NT2/D1 (cell line): ENCODE measurements around the gene HELB.

Experiments
- DNase-seq: peaks from one replicate; pipeline ENCODE4 v3.0.0-alpha.2; 2011; ENCODE audit warnings: low read depth, low spot score
- H3K27me3 ChIP-seq: 2 replicates; pipeline ENCODE4 v1.6.0; 2011; ENCODE audit warnings: mild to moderate bottlenecking; ENCODE audit not compliant: insufficient read length, insufficient read depth
- H3K36me3 ChIP-seq: 2 replicates; pipeline ENCODE4 v1.6.1; 2011; ENCODE audit warnings: mild to moderate bottlenecking, low read length, mixed read lengths; ENCODE audit not compliant: insufficient read depth, insufficient read length
- H3K4me1 ChIP-seq: 2 replicates; pipeline ENCODE4 v1.5.1; 2011; ENCODE audit not compliant: insufficient read depth, insufficient read length
- H3K4me3 ChIP-seq: 2 replicates; pipeline ENCODE4 v1.5.1; 2011; ENCODE audit warnings: low read depth; ENCODE audit not compliant: insufficient read length
- H3K9ac ChIP-seq: 2 replicates; pipeline ENCODE4 v1.6.0; 2011; ENCODE audit warnings: low read depth; ENCODE audit not compliant: insufficient read length
- H3K9me3 ChIP-seq: 2 replicates; pipeline ENCODE4 v1.5.1; 2011; ENCODE audit warnings: mild to moderate bottlenecking, low read length; ENCODE audit not compliant: insufficient read depth
- SUZ12 ChIP-seq: IDR thresholded peaks from 2 replicates; pipeline ENCODE4 v1.6.1; 2011; ENCODE audit not compliant: insufficient read length, insufficient read depth; ENCODE audit errors: extremely low read depth
- YY1 ChIP-seq: IDR thresholded peaks from 2 replicates; pipeline ENCODE4 v1.6.1; 2011; ENCODE audit not compliant: insufficient read length, insufficient read depth
- ZNF274 ChIP-seq: IDR thresholded peaks from 2 replicates; pipeline ENCODE4 v1.6.1; 2011; ENCODE audit warnings: mild to moderate bottlenecking, low read depth, low read length

The HELB gene

DNA sequence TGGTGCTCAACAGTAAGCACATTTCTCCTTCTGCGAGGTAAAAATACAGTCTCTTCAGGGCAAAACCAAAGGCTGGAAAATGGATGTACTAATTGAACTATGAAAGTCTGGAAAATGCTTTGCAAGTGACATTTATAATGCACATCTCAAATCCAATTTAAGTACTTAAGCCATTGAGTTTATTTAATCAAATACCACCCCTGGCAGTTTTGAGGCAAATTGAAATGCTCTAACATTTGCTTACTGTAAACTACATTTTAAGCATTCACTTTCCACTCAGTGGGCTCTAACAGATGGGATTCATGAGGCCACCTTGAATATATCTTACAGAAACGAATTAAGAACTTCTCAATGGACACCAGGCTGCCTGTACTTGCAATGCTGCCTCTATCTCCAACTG lies 69.7 kb downstream of the HELB start:
- Histone ChIP-seq H3K4me1 (no peaks in the 10 kb centered on the region), H3K4me3 (no peak overlapping the region), H3K9me3 (no peaks in the 10 kb centered on the region), H3K9ac (no peak overlapping the region), H3K36me3 (no peaks in the 10 kb centered on the region), H3K27me3 (no peaks in the 10 kb centered on the region)
- no peak for DNase-seq
- TF ChIP-seq ZNF274 (no peak), YY1 (no peak), SUZ12 (no peak)

DNA sequence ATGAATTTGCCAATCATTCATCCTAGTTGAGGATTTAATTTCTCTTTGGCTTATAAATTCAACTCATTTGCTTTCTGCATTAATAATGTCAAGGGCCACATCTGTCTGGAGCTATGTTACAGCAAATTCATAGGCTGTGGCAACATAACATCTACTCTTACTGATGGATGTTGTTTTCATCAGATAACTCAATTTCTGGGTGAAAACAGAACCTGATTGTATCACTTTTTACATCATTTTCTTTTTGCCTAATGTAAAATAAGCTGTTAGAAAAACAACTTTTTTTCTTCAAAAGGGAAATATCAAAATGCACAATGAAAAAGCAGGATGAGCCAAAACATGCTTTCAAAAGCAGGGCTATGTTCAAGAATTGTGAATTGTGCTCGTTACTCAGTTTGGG lies 73.3 kb downstream of the HELB start:
- no peaks in the 10 kb centered on the region for H3K27me3 ChIP-seq
- DNase-seq: no peak
- TF ChIP-seq SUZ12: no peak
- TF ChIP-seq ZNF274: no peak
- no peak for TF ChIP-seq YY1
- no peaks in the 10 kb centered on the region for H3K4me1 ChIP-seq
- H3K4me3 ChIP-seq: no peak overlapping the region
- no peaks in the 10 kb centered on the region for H3K9me3 ChIP-seq
- no peak overlapping the region for H3K9ac ChIP-seq
- no peaks in the 10 kb centered on the region for H3K36me3 ChIP-seq

DNA sequence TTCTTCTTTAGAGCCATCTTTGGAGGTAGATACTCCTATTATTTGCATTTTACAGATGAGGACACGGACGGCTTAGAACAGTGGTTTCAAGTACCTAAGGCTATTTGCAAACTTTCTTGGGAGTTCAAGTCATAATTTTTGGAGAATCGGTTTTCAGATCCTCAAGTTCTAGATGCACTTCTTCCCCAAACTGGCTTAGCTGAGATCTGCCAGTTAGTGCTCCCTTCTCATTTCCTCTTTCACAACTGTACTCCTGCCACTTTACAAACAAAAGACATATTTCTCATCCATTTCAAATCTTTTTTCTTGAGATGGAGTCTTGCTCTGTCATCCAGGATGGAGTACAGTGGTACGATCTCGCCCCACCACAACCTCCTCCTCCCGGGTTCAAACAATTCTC lies 77.3 kb downstream of the HELB start:
- no peaks in the 10 kb centered on the region for H3K4me1 ChIP-seq
- no peak overlapping the region for H3K4me3 ChIP-seq
- H3K9me3 ChIP-seq: no peaks in the 10 kb centered on the region
- no peaks in the 10 kb centered on the region for H3K27me3 ChIP-seq
- TF ChIP-seq SUZ12 (no peak), ZNF274 (no peak), YY1 (no peak)
- H3K36me3 ChIP-seq: no peaks in the 10 kb centered on the region
- no peak for DNase-seq
- H3K9ac ChIP-seq: no peak overlapping the region

DNA sequence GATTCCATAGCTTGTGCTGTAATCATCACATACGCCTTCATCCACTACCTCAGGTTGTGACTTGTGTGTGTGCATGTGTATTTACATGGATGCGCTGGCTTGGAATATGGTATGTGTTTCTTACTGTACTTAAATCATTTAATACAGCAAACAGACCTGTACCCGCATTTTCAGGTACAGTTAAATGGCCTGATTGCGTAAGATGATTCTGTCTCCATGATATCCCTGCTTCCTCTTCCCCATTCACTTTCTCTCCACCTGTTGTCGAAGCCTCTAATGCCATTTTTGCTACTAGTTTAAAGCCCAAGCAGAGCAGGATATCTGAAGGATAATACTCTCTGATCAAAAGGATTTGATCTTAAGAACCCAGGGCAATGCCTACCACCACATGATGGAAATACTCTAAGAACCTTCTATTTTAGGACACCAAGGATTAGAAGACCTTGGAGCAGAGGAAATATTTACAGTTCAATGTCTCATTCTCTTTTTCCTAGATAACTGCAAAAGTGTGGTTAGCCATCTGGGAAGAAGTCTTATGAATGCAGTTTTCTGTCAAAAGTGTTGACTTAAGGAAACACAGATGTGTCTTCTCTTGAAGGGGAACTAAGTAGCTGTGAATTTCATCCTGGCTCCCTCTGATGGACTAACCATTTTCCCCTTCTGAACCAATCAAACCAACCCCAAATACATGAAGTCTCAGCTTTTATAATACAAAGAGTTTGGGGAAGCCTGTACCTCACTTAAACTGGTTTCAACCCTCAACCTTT lies 78.7 kb downstream of the HELB start:
- Histone ChIP-seq H3K9ac (no peak overlapping the region), H3K4me3 (no peak overlapping the region), H3K9me3 (no peaks in the 10 kb centered on the region), H3K4me1 (no peaks in the 10 kb centered on the region), H3K36me3 (no peaks in the 10 kb centered on the region), H3K27me3 (no peaks in the 10 kb centered on the region)
- DNase-seq: no peak
- TF ChIP-seq YY1 (no peak), ZNF274 (no peak), SUZ12 (no peak)

DNA sequence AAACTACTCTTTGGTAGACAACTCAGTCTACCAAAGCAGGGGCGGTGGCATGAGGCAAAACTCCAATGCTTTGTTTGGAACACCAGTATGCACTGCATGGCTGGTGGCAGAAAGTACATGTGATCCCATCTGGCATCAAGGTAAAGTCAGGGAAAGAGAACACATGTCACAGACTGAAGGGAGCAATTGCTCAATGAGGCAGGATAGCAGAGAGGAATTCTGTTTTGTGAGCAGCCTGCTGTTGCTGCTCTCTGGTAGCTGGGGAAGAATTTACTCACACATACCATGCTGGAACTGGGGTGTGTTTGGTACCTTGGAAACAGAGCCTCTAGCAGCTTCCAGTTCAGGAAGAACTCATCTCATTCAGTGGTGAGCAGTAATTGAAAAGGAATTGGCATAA lies 84.8 kb downstream of the HELB start:
- H3K4me3 ChIP-seq: no peak overlapping the region
- H3K4me1 ChIP-seq: no peaks in the 10 kb centered on the region
- H3K9me3 ChIP-seq: no peaks in the 10 kb centered on the region
- no peaks in the 10 kb centered on the region for H3K36me3 ChIP-seq
- no peak for DNase-seq
- TF ChIP-seq SUZ12: no peak
- no peak for TF ChIP-seq YY1
- TF ChIP-seq ZNF274: no peak
- no peak overlapping the region for H3K9ac ChIP-seq
- H3K27me3 ChIP-seq: no peaks in the 10 kb centered on the region
